NB4 (cell line): ENCODE measurements around the gene C20orf204.

Experiments
- CTCF ChIP-seq: IDR thresholded peaks from one replicate; pipeline ENCODE4 v1.5.1; 2012; ENCODE audit warnings: low read depth, low read length
- MAX ChIP-seq: IDR thresholded peaks from 2 replicates; pipeline ENCODE4 v1.6.1; 2011; ENCODE audit warnings: low read depth, low read length
- MYC ChIP-seq: IDR thresholded peaks from 2 replicates; pipeline ENCODE4 v1.6.1; 2011; ENCODE audit warnings: low read depth, low read length
- POLR2A ChIP-seq: IDR thresholded peaks from 2 replicates; pipeline ENCODE4 v1.6.1; 2011; ENCODE audit warnings: mild to moderate bottlenecking; ENCODE audit not compliant: insufficient read length; ENCODE audit errors: extremely low read depth

GRCh38 chr20:64068386-64069208, 32.6 kb downstream of the C20orf204 start:
- TF ChIP-seq CTCF, result no peak
- TF ChIP-seq POLR2A, result no peak
- TF ChIP-seq MYC, result no peak
- TF ChIP-seq MAX, result no peak
